ENCODE results near the gene IGSF8. TPM values are rescaled to one million over a fixed set of nuclear protein-coding genes. Genes with fewer than 3 reads are reported as not detected.

IGSF8 gene
- total and polyA plus RNA-seq, 2 experiments from 2014 or later: 32.9 to 52.2 TPM

GRCh38 chr1:160082487-160082886, 15.9 kb downstream of the IGSF8 start:
- WGBS, 2 experiments (ENCODE audit: low coverage in 1 of 2, low lambda C conversion rate in 2 of 2, missing lambda C conversion rate in 2 of 2): 18 to 33% methylated on average over 2 of the region's 2 CpGs
- Histone ChIP-seq H4K20me1 (ENCODE audit: insufficient read depth) (no peaks in the 10 kb centered on the region), H3K9me2 (ENCODE audit: insufficient read depth) (no peaks in the 10 kb centered on the region), H3F3A (ENCODE audit: insufficient read depth) (no peaks in the 10 kb centered on the region), H3K9ac (no peak overlapping the region), H3K27me3 (replicated peaks; ENCODE audit: insufficient read depth) (peaks cover 48% of the 10 kb centered on the region), H3K36me3 (ENCODE audit: low read depth) (no peaks in the 10 kb centered on the region), H3K4me3 (no peak overlapping the region), H3K79me2 (ENCODE audit: insufficient read depth) (no peaks in the 10 kb centered on the region), H3K4me2 (ENCODE audit: unreplicated experiment) (no peak overlapping the region), H3K27ac (no peak overlapping the region), H3K9me3 (ENCODE audit: low read depth) (no peaks in the 10 kb centered on the region), H3K4me1 (ENCODE audit: insufficient read depth) (no peaks in the 10 kb centered on the region), H2AFZ (no peak overlapping the region)
- in situ Hi-C loops (cut with MboI): no loop called here
- DNase-seq: no peak
- TF ChIP-seq EZH2phosphoT487 (IDR thresholded peaks at IDR 0.05; ENCODE audit: insufficient read depth, low read depth): no peak
- TF ChIP-seq EZH2 (IDR thresholded peaks at IDR 0.05; ENCODE audit: insufficient read depth, poor library complexity, severe bottlenecking): no peak

- H3K9me2 ChIP-seq (ENCODE audit: insufficient read depth): no peaks in the 10 kb centered on the region
- peak; percentile 48 for DNase-seq
- no peak within 1 kb of the TSS for H3K27ac ChIP-seq
- no peak within 1 kb of the TSS for H3K4me3 ChIP-seq
- H3F3A ChIP-seq (ENCODE audit: insufficient read depth): no peaks in the 10 kb centered on the region
- H3K79me2 ChIP-seq (ENCODE audit: insufficient read depth): no peaks in the 10 kb centered on the region
- no peak for TF ChIP-seq EZH2phosphoT487 (IDR thresholded peaks at IDR 0.05; ENCODE audit: insufficient read depth, low read depth)
- no peak for TF ChIP-seq EZH2 (IDR thresholded peaks at IDR 0.05; ENCODE audit: insufficient read depth, poor library complexity, severe bottlenecking)
- no peak within 1 kb of the TSS for H3K9ac ChIP-seq
- H3K27me3 ChIP-seq (replicated peaks; ENCODE audit: insufficient read depth): peaks cover 51% of the 10 kb centered on the region
- no peaks in the 10 kb centered on the region for H3K9me3 ChIP-seq (ENCODE audit: low read depth)
- H3K36me3 ChIP-seq (ENCODE audit: low read depth): no peaks in the 10 kb centered on the region
- in situ Hi-C loops (cut with MboI): no loop called here
- WGBS, 2 experiments (ENCODE audit: low coverage in 1 of 2, low lambda C conversion rate in 2 of 2, missing lambda C conversion rate in 2 of 2): 24 to 25% methylated on average over 14 of the region's 14 CpGs
- no peaks in the 10 kb centered on the region for H4K20me1 ChIP-seq (ENCODE audit: insufficient read depth)
- H2AFZ ChIP-seq: no peak within 1 kb of the TSS
- H3K4me1 ChIP-seq (ENCODE audit: insufficient read depth): no peaks in the 10 kb centered on the region
- H3K4me2 ChIP-seq (ENCODE audit: unreplicated experiment): no peak within 1 kb of the TSS
Observed at GRCh38 chr1:160081261-160081936, 17.0 kb downstream of the IGSF8 start, which contains the start of gene KCNJ9. TSS of gene KCNJ9 (plus strand) at chr1:160081538. CDS start at chr1:160084031, 2,493 bp downstream.

GRCh38 chr1:160080381-160081100, 17.9 kb downstream of the IGSF8 start:
- in situ Hi-C loops (cut with MboI): no loop called here

GRCh38 chr1:160079448-160079847, 19.0 kb downstream of the IGSF8 start:
- in situ Hi-C loops (cut with MboI): no loop called here
- no peaks in the 10 kb centered on the region for H3K9me3 ChIP-seq (ENCODE audit: low read depth)
- no peak overlapping the region for H3K4me2 ChIP-seq (ENCODE audit: unreplicated experiment)
- no peak overlapping the region for H3K4me3 ChIP-seq
- no peak for DNase-seq
- no peaks in the 10 kb centered on the region for H3K79me2 ChIP-seq (ENCODE audit: insufficient read depth)
- no peaks in the 10 kb centered on the region for H4K20me1 ChIP-seq (ENCODE audit: insufficient read depth)
- 55 to 57% methylated on average over 4 of the region's 4 CpGs for WGBS, 2 experiments (ENCODE audit: low coverage in 1 of 2, low lambda C conversion rate in 2 of 2, missing lambda C conversion rate in 2 of 2)
- H3K9me2 ChIP-seq (ENCODE audit: insufficient read depth): no peaks in the 10 kb centered on the region
- H3K4me1 ChIP-seq (ENCODE audit: insufficient read depth): no peaks in the 10 kb centered on the region
- peaks cover 56% of the 10 kb centered on the region for H3K27me3 ChIP-seq (replicated peaks; ENCODE audit: insufficient read depth)
- H3K27ac ChIP-seq: no peak overlapping the region
- H2AFZ ChIP-seq: no peak overlapping the region
- TF ChIP-seq EZH2 (IDR thresholded peaks at IDR 0.05; ENCODE audit: insufficient read depth, poor library complexity, severe bottlenecking) (no peak), EZH2phosphoT487 (IDR thresholded peaks at IDR 0.05; ENCODE audit: insufficient read depth, low read depth) (no peak)
- H3K9ac ChIP-seq: no peak overlapping the region
- no peaks in the 10 kb centered on the region for H3K36me3 ChIP-seq (ENCODE audit: low read depth)
- H3F3A ChIP-seq (ENCODE audit: insufficient read depth): no peaks in the 10 kb centered on the region

More at GRCh38 chr1:160080381-160081100, 17.9 kb downstream of the IGSF8 start:
- Histone ChIP-seq H2AFZ (no peak overlapping the region), H3K4me3 (no peak overlapping the region), H3K4me1 (ENCODE audit: insufficient read depth) (no peaks in the 10 kb centered on the region), H3K27ac (no peak overlapping the region), H3K4me2 (ENCODE audit: unreplicated experiment) (no peak overlapping the region), H3K9me3 (ENCODE audit: low read depth) (no peaks in the 10 kb centered on the region), H3K36me3 (ENCODE audit: low read depth) (no peaks in the 10 kb centered on the region), H3K79me2 (ENCODE audit: insufficient read depth) (no peaks in the 10 kb centered on the region), H3K9me2 (ENCODE audit: insufficient read depth) (no peaks in the 10 kb centered on the region), H3K27me3 (replicated peaks; ENCODE audit: insufficient read depth) (peaks cover 56% of the 10 kb centered on the region), H4K20me1 (ENCODE audit: insufficient read depth) (no peaks in the 10 kb centered on the region), H3F3A (ENCODE audit: insufficient read depth) (no peaks in the 10 kb centered on the region), H3K9ac (no peak overlapping the region)
- 46 to 51% methylated on average over 6 of the region's 6 CpGs for WGBS, 2 experiments (ENCODE audit: low coverage in 1 of 2, low lambda C conversion rate in 2 of 2, missing lambda C conversion rate in 2 of 2)
- no peak for TF ChIP-seq EZH2phosphoT487 (IDR thresholded peaks at IDR 0.05; ENCODE audit: insufficient read depth, low read depth)
- TF ChIP-seq EZH2 (IDR thresholded peaks at IDR 0.05; ENCODE audit: insufficient read depth, poor library complexity, severe bottlenecking): no peak
- no peak for DNase-seq

Measured in GM23248 (cell line).